CD4-positive, alpha-beta T cell treated with Interleukin-12 subunit alpha and Interleukin-12 subunit beta, for 1 hour (primary cell): ENCODE data around the gene LYPD8.

Experiments used
- DNase-seq: peaks from one replicate; pipeline ENCODE4 v3.0.0-alpha.2; 2020

Gene LYPD8

DNA sequence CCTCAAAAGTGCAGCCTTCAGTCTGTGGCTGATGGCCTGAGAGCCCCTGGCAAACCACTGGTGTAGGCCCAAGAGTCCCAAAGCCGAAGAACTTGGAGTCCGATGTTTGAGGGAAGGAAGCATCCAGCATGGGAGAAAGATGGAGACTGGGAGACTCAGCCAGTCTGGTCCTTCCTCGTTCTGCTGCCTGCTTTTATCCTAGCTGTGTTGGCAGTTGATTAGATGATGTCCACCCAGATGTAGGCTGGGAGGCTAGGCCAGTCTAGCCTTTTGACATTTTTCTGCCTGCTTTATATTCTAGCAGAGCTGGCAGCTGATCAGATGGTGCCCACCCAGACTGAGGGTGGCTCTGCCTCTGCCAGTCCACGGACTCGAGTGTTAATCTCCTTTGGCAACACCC is 1.1 kb upstream of the LYPD8 start:
- no peak for DNase-seq

- DNase-seq = no peak
Observed at GRCh38 chr1:248756151-248756550, 592 bp upstream of the LYPD8 start.

GRCh38 chr1:248753708-248754280 is 1.8 kb downstream of the LYPD8 start:
- no peak for DNase-seq

DNA sequence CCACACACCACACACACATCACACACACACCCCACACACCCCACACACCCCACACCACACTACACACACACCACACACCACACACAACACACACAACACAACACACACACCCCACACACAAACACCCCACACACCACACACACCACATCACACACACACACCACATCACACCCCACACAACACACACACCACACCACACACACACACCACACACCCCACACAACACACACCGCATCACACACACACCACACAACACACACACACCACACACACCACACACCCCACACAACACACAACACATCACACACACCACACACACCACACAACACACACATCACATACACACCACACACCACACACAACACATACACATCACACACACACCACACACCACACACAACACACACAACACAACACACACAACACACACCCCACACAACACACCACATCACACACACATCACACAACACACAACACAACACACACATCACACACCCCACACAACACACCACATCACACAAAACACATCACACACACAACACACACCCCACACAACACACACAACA is 2.4 kb downstream of the LYPD8 start:
- DNase-seq = no peak

DNA sequence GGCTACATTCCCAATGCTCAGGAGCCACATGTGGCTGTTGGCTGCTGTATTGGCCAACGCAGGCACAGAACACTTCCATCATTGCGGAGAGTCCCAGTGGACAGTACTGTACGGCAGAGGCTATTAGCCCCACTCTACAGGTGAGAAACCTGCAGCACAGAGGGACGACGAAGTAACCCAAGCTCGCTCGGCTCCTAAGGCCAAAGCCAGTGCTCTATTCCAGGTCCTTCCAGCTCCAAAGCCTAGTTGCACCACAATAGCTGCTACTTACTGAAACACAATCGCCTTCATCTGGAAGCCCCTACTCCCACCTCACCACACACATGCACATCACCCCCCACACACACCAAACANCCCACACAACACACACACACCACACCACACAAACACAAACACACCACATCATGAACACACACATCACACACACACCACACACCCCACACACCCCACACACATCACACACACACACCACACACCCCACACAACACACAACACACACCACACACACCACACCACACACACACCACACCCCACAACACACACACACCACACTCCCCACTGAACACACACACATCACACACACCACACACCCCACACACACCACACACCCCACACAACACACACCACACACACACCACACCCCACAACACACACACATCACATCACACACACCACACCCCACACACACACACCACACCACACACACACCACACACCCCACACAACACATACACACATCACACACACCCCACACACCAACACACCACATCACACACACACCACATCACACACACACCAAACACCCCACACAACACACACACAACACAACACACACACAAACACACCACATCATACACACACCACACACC is 3.2 kb downstream of the LYPD8 start:
- no peak for DNase-seq

DNA sequence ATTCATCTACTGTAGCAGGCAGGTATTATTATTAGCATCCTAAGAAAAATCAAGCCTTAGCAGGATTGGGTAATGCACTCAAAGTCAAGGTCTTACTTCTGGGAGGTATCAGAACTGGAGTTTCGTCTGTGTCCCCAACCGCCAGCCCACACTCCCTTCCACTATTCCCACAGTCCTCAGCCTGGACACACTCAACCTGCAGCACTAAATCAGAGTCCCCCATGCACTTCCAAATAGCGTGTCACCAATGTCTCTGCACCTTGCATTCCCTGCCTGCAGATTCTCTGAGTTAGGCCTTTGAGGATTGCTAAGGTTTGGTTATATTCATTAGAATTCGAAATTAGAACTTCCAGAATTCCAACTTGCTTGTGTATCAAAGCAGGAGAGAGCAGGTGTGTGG is 3.9 kb downstream of the LYPD8 start:
- no peak for DNase-seq

DNA sequence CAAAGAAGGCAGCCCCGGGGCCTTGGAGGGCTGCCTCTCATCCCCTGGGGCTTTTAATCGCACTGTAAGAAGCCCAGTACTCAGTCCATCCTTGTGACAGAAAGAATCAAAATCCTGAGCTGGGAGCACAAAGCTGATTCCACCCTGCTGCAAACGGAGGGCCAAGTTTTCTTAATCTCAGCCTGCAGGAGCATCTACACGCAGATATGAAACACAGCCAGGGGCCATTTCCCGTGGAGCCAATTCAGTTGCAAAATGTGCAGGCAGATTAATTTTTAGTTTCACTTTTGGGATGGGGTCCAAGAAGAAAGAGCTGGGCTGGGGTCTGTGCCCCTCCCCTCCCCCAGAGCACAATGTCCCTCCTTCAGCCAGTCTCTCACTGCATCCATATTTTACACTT is 4.4 kb downstream of the LYPD8 start:
- DNase-seq = no peak

DNA sequence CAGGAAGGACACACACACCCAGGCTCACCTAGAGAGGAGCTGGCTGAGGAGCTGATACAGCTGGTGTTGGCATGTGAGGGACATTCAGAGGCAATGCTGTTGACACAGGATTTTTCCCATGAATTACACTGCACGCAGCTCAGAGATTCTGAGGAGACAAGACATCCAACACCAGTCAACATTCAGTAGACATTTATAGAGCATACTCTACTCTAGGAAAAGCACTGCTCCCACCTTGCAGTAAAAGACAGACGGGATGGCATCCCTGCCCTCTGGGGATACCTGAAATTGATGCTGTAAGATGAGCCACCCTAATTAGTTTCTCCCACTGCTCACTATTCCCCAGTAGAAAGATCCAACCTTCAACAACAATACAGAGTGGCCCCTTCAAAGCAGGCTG is 5.1 kb downstream of the LYPD8 start:
- no peak for DNase-seq

GRCh38 chr1:248748211-248748610 is 7.3 kb downstream of the LYPD8 start:
- DNase-seq = no peak

DNA sequence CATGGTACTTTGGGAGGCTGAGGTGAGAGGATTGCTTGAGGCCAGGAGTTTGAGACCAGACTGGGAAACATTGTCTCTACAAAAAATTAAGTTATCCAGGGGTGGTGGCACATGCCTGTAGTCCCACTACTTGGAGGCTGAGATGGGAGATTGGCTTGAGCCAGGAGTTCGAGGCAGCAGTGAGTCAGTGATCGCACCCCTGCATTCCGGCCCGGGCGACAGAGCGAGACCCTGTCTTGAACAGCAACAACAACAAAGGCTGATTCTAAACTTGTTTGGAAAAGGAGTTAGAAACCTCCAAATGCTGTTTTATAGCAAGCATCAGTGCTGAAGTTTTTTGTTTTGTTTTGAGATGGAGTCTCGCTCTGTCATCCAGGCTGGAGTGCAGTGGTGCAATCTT is 14.7 kb downstream of the LYPD8 start:
- no peak for DNase-seq

DNA sequence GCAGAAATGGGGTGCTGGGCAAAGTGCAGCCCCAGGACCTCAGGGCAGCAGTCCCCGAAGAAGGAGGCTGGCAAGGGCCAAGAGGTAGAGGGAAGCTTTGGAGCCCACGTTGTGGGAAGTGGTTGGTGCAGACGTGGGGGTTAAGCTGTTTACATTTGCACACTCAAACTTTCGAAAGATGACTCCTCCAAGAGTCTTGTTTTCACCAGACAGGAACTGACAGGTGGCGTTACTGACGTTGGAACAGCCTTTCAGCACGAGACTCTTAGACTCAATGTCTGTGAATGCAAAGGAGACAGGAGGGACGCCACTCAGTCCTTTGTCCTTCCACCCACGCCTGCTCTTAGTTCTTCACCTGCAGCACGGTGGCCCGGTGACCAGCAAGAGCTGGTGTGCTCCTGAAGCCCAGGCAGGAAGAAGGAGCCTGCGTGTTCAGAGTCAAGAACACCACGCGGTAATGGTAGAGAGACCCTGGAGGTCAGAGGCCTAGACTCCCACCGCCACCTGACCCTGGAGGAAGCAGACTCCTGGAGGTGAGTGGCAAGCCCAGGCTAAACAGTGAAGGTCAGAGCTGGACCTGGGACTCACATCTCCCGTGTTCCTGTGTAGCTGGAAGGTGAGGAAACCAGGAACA is 15.9 kb downstream of the LYPD8 start:
- no peak for DNase-seq

- DNase-seq = no peak
Observed at GRCh38 chr1:248737457-248737856, 18.1 kb downstream of the LYPD8 start.

GRCh38 chr1:248736977-248737376 is 18.6 kb downstream of the LYPD8 start:
- no peak for DNase-seq

DNA sequence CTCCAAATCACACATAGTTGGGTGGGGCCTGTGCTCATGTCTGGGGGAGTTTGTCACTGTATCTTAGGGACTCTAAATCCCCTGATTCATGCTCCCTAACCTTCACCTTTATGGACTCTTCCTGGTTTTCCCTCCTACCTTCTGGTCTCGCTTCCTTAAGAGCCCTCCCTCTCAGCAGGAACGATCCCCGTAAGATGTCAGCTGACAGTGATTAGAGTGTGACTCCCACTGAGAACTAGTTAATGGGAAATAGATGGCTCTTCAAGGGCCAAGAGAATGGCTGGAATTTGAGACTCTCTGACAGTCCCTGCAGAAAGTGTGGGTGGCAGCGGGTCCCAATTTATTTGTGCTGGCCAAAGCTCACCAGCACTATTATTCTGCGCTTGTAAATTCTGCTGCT is 22.0 kb downstream of the LYPD8 start:
- no peak for DNase-seq

GRCh38 chr1:248730507-248731335 is 24.8 kb downstream of the LYPD8 start:
- no peak for DNase-seq

GRCh38 chr1:248714248-248714647 is 41.3 kb downstream of the LYPD8 start:
- DNase-seq = no peak

GRCh38 chr1:248710305-248710900 is 45.2 kb downstream of the LYPD8 start:
- DNase-seq = no peak

- DNase-seq = no peak
Observed at GRCh38 chr1:248704606-248705005, 51.0 kb downstream of the LYPD8 start.

GRCh38 chr1:248703674-248704073 is 51.9 kb downstream of the LYPD8 start:
- no peak for DNase-seq

DNA sequence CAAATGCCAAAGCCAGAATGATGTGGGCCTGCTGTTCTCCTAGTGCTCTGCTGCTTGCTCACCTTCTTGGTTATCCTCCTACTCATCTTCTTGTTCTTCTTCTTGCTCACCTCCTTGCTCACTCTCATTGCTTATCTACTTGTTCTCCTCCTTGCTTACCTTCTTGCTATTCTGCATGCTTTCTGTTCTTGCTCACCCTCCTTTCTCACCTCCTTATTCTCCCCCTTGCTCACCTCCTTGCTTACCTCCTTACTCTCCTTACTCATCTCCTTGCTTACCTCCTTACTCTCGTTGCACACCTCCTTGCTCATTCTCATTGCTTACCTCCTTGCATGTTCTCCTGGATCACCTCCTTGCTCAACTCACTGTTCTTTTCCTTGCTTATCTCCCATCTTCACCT is 52.8 kb downstream of the LYPD8 start, which contains the start of gene OR14I1:
Gene OR14I1 (minus strand): TSS at position 53 of the 400 bp plus-strand sequence.
- DNase-seq = no peak

DNA sequence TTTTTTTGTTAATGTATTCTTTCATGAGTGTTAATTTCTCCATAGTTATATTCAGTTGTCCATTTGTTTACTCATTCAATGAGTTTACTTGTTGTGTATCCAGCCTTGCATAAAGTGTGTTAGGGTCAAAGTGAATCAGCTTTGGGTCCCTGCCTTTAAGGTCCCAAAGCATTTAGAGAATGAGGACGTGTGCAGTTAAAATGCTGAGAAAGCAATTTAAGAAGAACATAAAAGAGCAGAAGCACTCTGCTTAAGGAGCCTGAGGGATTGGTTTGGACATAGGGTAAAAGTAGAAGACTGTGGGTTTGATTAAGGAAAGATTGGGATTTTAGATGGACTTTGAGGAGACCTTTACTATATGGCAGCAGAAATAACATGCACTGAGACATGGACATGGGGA is 56.5 kb downstream of the LYPD8 start:
- no peak for DNase-seq

GRCh38 chr1:248697907-248698306 is 57.7 kb downstream of the LYPD8 start:
- DNase-seq = no peak
